ENCODE measurements around the gene LRCH4. TPM values are rescaled to one million over a fixed set of nuclear protein-coding genes. Genes with fewer than 3 reads are reported as not detected.
A peak's percentile ranks its signal among the peaks of the same experiment; 100 is the strongest.

LRCH4 gene
- total and polyA plus RNA-seq, 2 of the 13 experiments (the other 11 are each of a cell fraction or from before 2014, with no cell fraction given), result 7.0 to 9.3 TPM

DNA sequence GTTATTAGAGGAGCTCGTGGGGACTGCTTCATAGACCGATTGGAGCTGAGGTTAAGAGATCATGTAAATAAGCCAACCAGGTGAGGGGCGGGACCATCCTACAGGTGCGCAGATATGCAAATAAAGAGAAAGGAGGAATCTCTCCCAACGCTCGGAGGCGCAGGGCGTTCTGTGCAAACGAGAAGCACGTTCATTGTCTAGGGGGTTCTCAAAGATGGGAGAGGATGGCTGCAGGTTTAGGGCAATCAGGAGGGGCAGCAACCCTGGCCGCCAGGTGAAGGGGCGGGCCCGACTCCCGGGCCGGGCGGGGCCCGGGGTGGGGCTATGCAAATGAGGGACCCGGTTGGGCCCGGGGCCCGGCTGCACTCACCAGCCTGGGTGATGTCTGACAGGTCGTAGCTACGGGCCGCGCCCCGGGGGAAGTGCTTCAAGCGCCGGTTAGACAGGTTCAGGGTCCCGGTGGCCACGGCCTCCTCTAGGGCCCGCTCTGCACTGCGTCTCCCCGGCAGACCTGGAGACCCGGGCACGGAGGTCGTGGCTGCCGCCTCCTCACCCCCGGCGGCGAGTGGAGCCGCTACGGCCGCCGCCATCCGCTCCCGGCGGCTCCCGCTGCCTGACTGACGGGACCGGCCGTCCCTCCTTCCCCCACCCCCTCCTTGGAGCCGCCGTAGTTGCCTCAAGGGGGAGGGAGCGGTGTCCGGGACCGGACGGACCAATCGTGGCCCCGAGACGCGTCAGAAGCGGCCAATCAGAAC is at the start of gene LRCH4 (continued):
- TF ChIP-seq, protein P1, sequence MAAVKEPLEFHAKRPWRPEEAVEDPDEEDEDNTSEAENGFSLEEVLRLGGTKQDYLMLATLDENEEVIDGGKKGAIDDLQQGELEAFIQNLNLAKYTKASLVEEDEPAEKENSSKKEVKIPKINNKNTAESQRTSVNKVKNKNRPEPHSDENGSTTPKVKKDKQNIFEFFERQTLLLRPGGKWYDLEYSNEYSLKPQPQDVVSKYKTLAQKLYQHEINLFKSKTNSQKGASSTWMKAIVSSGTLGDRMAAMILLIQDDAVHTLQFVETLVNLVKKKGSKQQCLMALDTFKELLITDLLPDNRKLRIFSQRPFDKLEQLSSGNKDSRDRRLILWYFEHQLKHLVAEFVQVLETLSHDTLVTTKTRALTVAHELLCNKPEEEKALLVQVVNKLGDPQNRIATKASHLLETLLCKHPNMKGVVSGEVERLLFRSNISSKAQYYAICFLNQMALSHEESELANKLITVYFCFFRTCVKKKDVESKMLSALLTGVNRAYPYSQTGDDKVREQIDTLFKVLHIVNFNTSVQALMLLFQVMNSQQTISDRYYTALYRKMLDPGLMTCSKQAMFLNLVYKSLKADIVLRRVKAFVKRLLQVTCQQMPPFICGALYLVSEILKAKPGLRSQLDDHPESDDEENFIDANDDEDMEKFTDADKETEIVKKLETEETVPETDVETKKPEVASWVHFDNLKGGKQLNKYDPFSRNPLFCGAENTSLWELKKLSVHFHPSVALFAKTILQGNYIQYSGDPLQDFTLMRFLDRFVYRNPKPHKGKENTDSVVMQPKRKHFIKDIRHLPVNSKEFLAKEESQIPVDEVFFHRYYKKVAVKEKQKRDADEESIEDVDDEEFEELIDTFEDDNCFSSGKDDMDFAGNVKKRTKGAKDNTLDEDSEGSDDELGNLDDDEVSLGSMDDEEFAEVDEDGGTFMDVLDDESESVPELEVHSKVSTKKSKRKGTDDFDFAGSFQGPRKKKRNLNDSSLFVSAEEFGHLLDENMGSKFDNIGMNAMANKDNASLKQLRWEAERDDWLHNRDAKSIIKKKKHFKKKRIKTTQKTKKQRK (IDR thresholded peaks at IDR 0.05; ENCODE audit: low read length), result no peak
- TF ChIP-seq, protein P2, sequence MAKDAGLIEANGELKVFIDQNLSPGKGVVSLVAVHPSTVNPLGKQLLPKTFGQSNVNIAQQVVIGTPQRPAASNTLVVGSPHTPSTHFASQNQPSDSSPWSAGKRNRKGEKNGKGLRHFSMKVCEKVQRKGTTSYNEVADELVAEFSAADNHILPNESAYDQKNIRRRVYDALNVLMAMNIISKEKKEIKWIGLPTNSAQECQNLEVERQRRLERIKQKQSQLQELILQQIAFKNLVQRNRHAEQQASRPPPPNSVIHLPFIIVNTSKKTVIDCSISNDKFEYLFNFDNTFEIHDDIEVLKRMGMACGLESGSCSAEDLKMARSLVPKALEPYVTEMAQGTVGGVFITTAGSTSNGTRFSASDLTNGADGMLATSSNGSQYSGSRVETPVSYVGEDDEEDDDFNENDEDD (CRISPR knock-in tag; IDR thresholded peaks at IDR 0.05; ENCODE audit: borderline replicate concordance), result no peak
- TF ChIP-seq, protein P3, sequence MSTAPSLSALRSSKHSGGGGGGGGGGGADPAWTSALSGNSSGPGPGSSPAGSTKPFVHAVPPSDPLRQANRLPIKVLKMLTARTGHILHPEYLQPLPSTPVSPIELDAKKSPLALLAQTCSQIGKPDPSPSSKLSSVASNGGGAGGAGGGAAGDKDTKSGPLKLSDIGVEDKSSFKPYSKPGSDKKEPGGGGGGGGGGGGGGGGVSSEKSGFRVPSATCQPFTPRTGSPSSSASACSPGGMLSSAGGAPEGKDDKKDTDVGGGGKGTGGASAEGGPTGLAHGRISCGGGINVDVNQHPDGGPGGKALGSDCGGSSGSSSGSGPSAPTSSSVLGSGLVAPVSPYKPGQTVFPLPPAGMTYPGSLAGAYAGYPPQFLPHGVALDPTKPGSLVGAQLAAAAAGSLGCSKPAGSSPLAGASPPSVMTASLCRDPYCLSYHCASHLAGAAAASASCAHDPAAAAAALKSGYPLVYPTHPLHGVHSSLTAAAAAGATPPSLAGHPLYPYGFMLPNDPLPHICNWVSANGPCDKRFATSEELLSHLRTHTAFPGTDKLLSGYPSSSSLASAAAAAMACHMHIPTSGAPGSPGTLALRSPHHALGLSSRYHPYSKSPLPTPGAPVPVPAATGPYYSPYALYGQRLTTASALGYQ (CRISPR knock-in tag; IDR thresholded peaks at IDR 0.05), result 0 out of 2 replicates have a peak, but pooled peaks have one; percentile 24
- peak; percentile 92 for TF ChIP-seq ZNF619 (CRISPR knock-in tag; IDR thresholded peaks at IDR 0.05)
- TF ChIP-seq, protein P4, sequence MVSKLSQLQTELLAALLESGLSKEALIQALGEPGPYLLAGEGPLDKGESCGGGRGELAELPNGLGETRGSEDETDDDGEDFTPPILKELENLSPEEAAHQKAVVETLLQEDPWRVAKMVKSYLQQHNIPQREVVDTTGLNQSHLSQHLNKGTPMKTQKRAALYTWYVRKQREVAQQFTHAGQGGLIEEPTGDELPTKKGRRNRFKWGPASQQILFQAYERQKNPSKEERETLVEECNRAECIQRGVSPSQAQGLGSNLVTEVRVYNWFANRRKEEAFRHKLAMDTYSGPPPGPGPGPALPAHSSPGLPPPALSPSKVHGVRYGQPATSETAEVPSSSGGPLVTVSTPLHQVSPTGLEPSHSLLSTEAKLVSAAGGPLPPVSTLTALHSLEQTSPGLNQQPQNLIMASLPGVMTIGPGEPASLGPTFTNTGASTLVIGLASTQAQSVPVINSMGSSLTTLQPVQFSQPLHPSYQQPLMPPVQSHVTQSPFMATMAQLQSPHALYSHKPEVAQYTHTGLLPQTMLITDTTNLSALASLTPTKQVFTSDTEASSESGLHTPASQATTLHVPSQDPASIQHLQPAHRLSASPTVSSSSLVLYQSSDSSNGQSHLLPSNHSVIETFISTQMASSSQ (IDR thresholded peaks at IDR 0.05; ENCODE audit: low read depth), result no peak
- TF ChIP-seq, protein P4 (CRISPR knock-in tag; IDR thresholded peaks at IDR 0.05; ENCODE audit: borderline replicate concordance), result peak; percentile 69; the same call in 1 of the 2 replicates
- TF ChIP-seq, protein P5, sequence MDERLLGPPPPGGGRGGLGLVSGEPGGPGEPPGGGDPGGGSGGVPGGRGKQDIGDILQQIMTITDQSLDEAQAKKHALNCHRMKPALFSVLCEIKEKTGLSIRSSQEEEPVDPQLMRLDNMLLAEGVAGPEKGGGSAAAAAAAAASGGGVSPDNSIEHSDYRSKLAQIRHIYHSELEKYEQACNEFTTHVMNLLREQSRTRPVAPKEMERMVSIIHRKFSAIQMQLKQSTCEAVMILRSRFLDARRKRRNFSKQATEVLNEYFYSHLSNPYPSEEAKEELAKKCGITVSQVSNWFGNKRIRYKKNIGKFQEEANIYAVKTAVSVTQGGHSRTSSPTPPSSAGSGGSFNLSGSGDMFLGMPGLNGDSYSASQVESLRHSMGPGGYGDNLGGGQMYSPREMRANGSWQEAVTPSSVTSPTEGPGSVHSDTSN (CRISPR knock-in tag; IDR thresholded peaks at IDR 0.05), result no peak
- TF ChIP-seq, protein P6, sequence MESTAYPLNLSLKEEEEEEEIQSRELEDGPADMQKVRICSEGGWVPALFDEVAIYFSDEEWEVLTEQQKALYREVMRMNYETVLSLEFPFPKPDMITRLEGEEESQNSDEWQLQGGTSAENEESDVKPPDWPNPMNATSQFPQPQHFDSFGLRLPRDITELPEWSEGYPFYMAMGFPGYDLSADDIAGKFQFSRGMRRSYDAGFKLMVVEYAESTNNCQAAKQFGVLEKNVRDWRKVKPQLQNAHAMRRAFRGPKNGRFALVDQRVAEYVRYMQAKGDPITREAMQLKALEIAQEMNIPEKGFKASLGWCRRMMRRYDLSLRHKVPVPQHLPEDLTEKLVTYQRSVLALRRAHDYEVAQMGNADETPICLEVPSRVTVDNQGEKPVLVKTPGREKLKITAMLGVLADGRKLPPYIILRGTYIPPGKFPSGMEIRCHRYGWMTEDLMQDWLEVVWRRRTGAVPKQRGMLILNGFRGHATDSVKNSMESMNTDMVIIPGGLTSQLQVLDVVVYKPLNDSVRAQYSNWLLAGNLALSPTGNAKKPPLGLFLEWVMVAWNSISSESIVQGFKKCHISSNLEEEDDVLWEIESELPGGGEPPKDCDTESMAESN (CRISPR knock-in tag; conservative IDR thresholded peaks at IDR 0.05), result peak; percentile 79; the same call in 1 of the 2 replicates
- TF ChIP-seq ZNF782 (CRISPR knock-in tag; IDR thresholded peaks at IDR 0.05; ENCODE audit: borderline replicate concordance), result peak; percentile 62; the same call in 1 of the 2 replicates
- no peak for TF ChIP-seq FOXK2 (IDR thresholded peaks at IDR 0.05)
- TF ChIP-seq MEIS2 (CRISPR knock-in tag; IDR thresholded peaks at IDR 0.05), result peak; percentile 71; the same call in 1 of the 2 replicates
- TF ChIP-seq U2AF2 (IDR thresholded peaks at IDR 0.05; ENCODE audit: low read depth, low read length), result no peak
- TF ChIP-seq TGIF2 (CRISPR knock-in tag; IDR thresholded peaks at IDR 0.05), result peak; percentile 71; the same call in 1 of the 2 replicates
- 0 out of 2 replicates have a peak, but pooled peaks have one; percentile 58 for TF ChIP-seq HOXD1 (CRISPR knock-in tag; IDR thresholded peaks at IDR 0.05)
- TF ChIP-seq ZNF264 (CRISPR knock-in tag; IDR thresholded peaks at IDR 0.05), result no peak

Data from HepG2 (cell line).